Measurements from ENCODE around the gene ADGRL3. TPM values are rescaled to one million over a fixed set of nuclear protein-coding genes. Genes with fewer than 3 reads are reported as not detected.
A peak's percentile ranks its signal among the peaks of the same experiment; 100 is the strongest.
"Not testable (repeated sequence)": the region's sequence is repeated elsewhere in the genome, so short reads cannot be mapped to it uniquely, and the experiment has no call there.

The ADGRL3 gene
- total RNA-seq, 1 donor from 2014 or later, result 3.7 TPM

DNA sequence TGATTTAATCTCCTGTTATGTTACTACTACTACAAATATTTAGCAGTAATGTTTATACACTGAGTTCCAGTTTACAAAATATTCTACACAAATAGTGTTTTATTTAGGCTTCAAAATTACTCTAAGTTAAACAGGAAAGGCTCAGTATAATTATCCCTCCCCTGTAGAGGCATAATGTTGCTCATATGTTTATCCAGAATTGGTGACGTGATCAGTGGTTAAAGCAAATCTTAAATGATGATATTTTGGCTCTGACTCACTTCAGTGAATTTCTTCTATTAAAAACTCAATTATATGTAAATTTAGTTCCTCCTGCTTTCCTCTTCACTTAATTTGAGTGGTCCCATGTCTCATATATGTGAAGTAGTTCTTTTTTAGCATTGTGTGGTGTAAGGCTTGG is 438.5 kb downstream of the ADGRL3 start:
- DNase-seq (ENCODE audit: missing footprints) (no peak), ATAC-seq (no peak)
- intact Hi-C loops (cut with DNase I), result no loop called here

DNA sequence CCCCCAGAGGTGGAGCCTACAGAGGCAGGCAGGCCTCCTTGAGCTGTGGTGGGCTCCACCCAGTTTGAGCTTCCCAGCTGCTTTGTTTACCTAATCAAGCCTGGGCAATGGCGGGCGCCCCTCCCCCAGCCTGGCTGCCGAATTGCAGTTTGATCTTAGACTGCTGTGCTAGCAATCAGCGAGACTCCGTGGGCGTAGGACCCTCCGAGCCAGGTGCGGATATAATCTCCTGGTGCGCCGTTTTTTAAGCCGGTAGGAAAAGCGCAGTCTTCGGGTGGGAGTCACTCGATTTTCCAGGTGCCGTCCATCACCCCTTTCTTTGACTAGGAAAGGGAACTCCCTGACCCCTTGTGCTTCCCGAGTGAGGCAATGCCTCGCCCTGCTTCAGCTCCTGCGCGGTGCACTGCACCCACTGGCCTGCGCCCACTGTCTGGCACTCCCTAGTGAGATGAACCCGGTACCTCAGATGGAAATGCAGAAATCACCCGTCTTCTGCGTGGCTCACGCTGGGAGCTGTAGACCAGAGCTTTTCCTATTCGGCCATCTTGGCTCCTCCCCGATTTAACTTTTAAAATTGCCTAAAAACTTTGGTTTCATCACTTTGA is 446.7 kb downstream of the ADGRL3 start:
- intact Hi-C loops (cut with DNase I); ATAC-seq; DNase-seq (ENCODE audit: missing footprints): not testable (repeated sequence)

DNA sequence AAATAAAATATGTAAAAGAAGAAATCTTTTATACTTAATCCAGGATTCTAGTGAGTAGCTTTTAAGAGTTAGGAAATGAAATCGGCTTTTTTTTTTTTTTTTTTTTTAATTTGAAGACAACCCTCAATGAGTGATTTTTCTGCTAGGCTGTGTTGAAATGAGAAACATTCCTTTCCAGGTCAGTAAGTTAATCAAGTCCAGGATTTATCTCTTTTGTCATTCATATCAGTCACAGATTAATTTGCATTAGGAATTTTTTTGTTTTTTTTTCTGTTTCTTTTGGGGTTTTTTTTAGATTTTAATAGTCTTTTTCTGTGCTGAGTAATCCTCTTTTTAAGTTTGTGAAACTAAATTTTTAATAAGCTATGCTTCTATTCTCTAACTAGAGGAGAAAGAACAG is 448.1 kb downstream of the ADGRL3 start:
- intact Hi-C loops (cut with DNase I), result no loop called here
- ATAC-seq (no peak), DNase-seq (ENCODE audit: missing footprints) (no peak)

DNA sequence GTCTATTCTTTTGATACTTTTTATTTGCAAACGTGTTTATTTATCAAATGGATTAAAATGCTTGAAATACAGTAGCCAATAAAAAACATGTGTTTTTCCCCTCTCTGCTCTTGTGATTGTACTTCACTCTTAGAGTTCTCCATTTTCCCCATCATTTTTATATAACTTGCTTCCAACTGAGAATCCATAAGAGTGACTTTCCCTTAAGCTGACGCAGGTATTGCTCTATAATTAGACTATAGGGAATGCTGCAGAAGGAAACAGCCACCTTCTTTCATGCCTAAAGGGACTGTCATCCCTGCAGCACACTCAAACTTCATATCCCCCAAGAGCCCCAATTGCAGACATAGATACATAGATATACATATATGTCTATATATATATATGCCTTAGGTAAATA is 456.9 kb downstream of the ADGRL3 start:
- DNase-seq (ENCODE audit: missing footprints) (no peak), ATAC-seq (no peak)
- intact Hi-C loops (cut with DNase I), result no loop called here

DNA sequence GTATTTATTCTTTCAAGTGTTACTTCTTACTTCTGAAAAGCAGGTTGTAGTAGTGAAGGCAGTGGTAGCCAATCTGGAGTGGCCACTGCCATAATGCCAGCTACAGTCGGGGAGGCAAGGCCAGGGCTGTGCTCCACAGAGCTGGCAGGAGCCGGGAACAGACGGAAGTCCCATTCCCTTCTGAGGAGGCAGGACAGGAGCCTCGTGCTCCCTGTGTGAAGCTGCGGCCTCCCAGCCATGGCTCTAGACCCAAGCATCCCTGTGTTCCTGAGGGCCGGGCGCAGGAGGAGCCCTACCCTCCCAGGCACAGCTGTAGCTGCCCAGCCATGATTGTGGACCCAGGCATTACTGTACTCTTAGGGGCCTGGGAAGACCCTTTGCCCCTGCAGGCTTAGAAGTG is 461.8 kb downstream of the ADGRL3 start:
- intact Hi-C loops (cut with DNase I), result no loop called here
- peak; percentile 64 for DNase-seq (ENCODE audit: missing footprints)
- ATAC-seq, result no peak

DNA sequence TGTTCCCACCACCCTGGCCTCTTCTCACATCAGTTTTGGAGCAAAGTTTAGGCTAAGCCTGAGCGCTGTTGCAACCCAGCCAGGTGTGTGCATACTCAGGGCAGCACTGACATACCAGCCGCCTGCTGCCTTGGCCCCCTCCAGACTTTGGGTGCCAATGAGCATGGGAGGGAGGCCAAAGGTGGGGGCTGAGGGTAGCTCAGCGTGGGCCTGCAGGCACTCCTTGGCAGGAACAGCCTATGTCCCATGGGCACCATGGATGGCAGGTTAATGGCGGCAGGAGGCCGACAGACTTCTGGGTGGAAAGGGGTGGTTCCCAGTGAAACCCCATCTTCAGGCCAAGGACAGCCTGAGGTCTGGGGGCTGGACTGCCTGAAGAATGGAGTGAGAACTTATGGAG is 462.2 kb downstream of the ADGRL3 start:
- ATAC-seq, result no peak
- intact Hi-C loops (cut with DNase I), result no loop called here

DNA sequence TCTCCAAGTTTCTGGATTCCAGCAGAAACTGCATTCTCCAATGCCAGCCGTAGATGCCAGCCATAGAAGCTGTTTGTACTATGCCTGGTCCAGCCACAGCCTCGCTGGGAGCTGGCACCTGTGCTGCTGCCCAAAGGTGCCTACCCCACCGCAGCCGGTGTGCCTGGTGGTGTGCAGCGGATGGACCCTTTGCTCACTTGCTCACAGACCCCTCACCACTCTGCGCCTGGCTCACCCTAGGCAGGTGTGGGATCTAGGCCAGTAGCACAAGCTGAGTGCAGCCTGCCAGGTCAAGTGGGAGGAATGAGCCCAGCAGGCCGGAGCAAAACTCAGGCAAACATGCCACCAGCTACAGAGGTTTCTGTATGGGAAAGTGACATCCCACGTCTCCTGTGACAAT is 463.2 kb downstream of the ADGRL3 start:
- DNase-seq (ENCODE audit: missing footprints), result peak; percentile 27
- ATAC-seq, result no peak
- intact Hi-C loops (cut with DNase I), result no loop called here

More for the DNA sequence above, 462.2 kb downstream of the ADGRL3 start:
- no peak for DNase-seq (ENCODE audit: missing footprints)

DNA sequence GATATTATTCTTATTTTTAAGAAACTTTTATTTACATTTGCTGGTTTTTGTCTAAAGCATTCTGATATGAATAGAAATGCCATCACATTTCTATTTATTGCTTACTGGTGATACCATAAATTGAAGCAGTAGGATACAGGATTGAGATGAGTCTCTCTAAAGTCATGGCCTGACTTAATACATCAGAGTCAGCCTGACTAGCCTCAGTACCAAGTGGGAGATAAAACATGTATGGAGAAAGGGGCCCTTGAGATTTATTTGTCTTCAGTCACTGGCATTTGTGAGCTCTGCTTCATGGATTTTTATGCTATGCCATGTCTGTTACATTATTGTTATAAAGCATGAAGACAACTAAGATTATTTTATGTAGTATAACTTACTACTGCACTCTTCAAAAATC is 465.5 kb downstream of the ADGRL3 start:
- no peak for DNase-seq (ENCODE audit: missing footprints)
- intact Hi-C loops (cut with DNase I), result no loop called here
- no peak for ATAC-seq

DNA sequence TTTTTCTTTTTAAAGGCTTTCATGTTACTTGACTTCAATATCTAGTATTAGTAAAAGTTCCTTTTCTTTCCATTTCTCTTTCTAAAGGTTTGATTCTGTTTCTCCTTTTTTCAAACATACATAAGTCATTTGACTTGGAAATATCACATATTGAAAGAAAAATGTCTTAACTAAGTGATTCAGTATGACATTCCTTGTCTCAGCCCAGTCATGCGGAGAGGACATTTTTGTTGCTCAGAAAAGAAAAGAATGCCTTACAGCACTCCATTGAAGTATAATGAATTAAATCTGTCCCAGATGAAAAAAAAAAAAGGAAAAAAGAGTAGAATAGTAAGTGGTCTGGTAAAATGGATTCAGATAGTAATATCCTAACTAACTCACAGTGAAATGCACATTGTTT is 466.1 kb downstream of the ADGRL3 start:
- intact Hi-C loops (cut with DNase I), result no loop called here
- no peak for ATAC-seq
- DNase-seq (ENCODE audit: missing footprints), result no peak

DNA sequence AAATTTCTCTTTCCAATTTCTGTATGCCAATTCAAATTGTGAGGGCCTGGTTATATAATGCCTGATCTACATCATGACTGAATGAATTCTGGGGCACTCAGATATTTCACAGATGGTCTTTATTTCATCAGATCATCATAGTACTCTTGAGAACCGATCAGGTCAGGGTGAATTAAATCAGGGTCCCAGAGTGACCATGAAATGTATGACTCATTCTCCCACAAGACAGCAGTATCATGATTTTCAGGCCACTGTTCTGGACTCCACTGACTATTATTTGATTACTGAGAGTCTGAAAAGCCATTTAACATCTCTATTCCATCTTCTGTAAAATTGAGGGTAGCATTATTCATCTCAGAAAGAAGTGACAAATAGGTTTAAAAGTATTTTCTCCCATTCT is 471.5 kb downstream of the ADGRL3 start:
- intact Hi-C loops (cut with DNase I), result no loop called here
- no peak for DNase-seq (ENCODE audit: missing footprints)
- no peak for ATAC-seq

DNA sequence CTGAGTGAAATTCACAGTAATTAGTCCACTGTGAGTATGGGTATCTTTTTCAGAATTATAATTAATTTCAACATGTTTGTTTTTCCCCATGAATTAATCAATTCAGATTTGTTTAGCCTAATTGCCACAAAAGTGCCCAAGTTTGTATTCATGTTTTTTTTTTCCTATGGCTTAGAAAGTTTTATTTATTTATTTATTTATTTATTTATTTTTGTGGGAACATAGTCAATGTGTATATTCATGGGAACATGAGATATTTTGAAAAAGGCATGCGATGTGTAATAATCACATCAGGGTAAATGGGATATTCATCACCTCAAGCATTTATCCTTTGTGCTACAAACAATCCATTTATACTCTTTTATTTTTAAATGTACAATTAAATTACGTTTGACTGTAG is 475.3 kb downstream of the ADGRL3 start:
- intact Hi-C loops (cut with DNase I), result no loop called here
- DNase-seq (ENCODE audit: missing footprints) (no peak), ATAC-seq (no peak)

DNA sequence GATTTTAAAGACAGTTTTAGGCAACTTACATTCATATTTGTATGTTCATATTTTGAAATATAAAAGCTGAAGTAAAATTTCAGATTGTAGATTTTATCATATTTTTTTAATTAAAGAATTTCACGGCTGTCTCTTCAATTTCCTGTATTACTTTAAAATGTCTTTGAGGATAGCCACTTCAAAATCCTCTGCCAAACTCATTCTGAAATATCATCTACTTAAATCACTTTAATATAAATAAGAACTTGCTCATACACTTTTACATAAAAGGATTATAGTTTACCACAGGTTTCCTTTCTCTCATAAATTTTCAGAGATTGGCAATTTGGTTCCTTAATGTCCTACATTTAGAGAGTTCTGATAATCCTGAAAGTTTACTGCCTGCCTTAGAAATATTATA is 478.2 kb downstream of the ADGRL3 start:
- ATAC-seq (no peak), DNase-seq (ENCODE audit: missing footprints) (no peak)
- intact Hi-C loops (cut with DNase I), result no loop called here

DNA sequence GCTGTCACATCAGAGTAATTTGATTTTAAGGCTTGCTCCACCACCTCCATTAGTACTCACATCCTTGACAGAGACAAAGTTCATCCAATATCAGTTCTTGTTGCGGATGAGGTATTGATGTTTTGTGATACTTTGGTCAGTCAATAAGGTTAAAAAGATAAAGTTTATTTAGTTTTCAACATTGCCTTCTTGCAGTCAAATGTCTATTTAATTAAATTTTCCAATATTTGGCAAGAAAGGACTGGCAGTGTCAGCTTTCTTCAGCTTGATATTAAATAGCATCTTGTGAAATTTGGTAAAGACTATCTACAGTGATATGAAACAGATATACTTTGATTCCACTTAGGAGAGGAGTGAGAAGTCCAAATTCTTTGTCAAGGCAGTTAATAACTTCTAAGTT is 493.4 kb downstream of the ADGRL3 start:
- intact Hi-C loops (cut with DNase I), result no loop called here
- no peak for ATAC-seq
- no peak for DNase-seq (ENCODE audit: missing footprints)

DNA sequence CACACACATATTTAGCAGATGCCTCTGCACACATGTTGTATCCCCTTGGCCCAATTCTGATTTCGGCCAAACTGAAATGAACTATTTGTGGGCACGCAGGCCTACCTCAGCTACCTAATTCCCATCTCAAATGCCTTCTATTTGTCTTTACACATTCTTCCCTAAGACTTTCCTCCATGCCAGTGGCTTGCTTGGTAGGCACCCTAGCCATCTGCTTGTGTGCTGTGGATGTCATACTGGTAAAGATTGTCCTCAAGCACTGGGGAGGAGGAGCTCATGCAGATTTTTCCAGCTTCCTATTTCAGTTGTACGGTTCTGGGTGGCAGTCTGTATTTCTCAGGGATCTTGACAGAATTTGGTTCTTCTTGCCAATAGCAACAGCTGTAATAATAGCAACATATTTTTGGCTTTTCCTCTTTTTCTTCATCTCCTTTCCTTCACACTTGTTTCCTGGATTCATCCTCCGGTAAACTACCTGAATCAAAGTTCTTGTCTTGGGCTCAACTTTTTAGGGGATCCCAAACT is 514.3 kb downstream of the ADGRL3 start:
- intact Hi-C loops (cut with DNase I), result no loop called here

DNA sequence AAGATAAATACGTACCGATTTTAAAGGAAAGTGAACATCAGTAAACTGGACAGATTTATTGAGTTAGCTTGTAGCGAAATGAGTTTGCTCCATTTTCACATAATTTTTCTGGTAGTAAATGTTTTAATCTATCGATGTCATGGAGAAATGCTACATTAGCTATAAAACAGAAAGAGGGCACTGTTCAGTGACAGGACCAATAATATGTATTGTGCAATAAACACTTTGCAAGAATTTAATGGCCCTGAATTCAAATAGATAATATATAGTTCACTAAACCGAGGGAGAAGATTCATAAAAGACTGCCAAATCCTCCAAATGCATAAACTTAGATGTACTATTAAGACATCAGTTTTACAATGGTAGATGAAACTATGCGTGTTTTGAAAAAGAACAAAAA is 516.3 kb downstream of the ADGRL3 start:
- DNase-seq (ENCODE audit: missing footprints), result no peak

More for the DNA sequence above, 514.3 kb downstream of the ADGRL3 start:
- DNase-seq (ENCODE audit: missing footprints), result no peak
- ATAC-seq, result peak; percentile 37

DNA sequence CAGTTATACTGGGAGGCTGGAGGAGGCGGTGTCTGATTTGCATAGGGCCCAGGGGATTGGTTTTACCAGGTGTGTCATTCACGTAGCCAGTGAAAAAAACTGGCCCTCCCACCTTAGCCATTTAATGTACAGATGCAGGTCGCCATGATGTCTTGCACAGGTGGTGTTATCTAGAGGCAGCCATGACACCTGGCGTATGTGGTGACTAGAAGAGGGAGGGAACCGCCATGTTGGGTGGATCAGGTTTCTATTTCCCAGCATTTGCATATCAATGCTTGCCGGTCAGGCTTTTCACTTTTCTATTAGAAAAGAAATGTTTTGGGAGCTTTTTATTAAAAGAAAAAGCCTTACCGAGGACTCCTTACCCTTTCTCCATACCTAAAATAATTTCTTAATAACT is 523.4 kb downstream of the ADGRL3 start:
- intact Hi-C loops (cut with DNase I), result no loop called here
- DNase-seq (ENCODE audit: missing footprints) (no peak), ATAC-seq (no peak)

More for the DNA sequence above, 516.3 kb downstream of the ADGRL3 start:
- no peak for ATAC-seq
- intact Hi-C loops (cut with DNase I), result no loop called here

DNA sequence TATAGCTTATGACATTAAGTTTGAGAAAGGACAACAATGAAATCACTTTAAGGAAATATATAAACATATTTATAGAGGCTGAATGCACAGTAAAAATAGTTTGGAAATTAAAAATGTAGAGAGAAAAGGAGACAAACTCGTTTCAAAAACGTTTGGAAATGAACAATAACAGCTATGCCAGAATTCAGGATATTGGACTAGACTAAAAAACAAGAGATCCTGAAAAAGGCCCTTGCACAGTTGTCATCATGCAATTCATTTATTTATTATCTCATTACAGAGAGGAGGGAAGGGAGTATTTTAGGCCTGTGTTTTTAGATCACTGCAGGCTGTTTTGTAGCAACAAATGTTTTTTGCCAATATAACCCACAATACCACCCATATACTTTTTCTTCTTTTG is 527.2 kb downstream of the ADGRL3 start:
- no peak for ATAC-seq
- no peak for DNase-seq (ENCODE audit: missing footprints)
- intact Hi-C loops (cut with DNase I), result no loop called here

DNA sequence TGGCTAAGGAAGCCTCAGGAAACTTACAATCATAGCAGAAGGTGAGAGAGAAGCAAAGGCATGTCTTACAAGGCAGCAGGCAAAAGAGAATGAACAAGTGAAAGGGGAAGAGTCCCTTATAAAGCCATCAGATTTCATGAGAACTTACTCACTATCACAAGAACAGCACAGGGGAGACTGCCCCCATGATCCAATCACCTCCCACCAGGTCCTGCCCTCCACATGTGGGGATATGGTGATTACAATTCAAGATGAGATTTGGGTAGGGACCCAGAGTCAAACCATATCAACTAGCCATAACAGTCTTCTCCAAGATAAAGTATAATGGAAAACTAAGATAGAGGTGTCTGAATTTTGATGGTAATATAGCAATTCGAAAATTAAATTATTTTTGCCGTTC is 534.3 kb downstream of the ADGRL3 start:
- DNase-seq (ENCODE audit: missing footprints) (no peak), ATAC-seq (no peak)
- intact Hi-C loops (cut with DNase I), result no loop called here

DNA sequence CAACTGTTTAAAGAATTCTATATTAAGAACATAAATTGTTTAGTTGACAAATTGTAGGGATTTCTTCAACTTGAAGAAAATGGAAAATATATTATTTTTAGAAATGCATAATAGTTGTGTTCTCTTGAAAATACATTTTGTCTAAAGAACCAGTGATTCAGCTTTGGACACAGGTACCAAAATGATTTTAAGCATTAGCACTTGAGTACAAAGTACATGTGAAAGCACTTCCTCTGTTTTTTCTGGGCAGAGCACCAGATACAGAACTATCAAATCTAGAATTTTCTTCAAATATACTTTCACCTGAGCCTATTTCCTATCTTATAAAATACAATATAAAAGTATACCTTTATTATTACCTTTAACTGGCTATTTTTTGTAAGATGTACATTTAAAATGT is 539.8 kb downstream of the ADGRL3 start:
- ATAC-seq (no peak), DNase-seq (ENCODE audit: missing footprints) (no peak)
- intact Hi-C loops (cut with DNase I), result no loop called here

DNA sequence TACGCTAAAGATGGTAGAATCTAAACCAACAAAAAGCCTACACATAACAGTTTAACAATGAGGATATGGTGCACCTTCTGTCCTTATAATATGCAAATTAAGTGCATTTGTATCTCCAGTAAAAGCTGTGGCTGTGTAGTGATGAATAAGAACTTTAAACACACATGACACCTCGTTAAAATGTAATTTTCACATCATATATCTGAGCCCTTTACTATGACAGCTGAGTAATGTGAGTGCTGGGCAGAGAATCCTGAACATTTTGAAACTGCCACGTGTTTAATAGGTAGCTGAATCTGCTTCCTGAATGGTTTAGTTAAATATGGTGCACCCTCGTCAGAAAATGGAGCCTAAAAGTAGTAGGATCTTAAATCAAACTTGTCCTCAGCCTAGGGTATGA is 540.8 kb downstream of the ADGRL3 start:
- intact Hi-C loops (cut with DNase I), result no loop called here
- no peak for DNase-seq (ENCODE audit: missing footprints)
- ATAC-seq, result peak; percentile 8
